ENCODE results near the gene LSS.

The LSS gene

DNA sequence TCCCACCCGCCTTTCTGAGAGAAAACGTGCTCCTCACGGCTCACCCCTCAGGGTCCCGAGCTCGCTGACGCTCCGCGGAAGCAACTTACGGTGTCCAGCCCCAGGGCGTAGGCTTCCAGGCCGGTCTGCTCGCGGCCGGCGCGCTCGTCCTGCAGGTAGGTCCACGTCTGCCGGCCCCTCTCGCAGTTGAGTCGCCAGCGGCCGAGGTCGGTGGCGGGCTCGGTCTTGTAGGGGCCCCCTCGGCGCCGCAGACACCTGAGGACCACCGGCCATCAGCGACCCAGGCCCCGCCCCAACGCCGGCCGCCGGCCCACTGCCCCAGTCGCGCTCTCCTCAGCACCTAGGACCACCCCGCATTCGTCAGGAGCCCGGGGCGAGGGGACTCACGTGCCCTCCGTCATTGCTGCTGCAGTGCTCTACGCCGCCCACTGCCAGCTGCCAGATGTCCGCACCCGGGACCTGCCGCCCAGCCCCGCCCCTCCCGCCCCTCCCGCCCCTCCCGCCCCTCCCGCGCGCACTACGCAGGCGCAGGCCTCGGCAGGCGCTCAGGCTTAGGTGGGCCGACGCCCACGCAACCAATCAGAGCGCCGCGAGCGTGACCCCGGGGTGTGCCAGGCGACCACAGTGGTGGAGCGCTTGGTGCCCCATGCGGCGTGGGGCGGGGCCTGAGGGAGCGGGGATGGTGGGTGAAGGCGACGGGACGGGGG, at the start of gene LSS:
TSS of gene LSS (minus strand) at position 430 of the 707 bp plus-strand sequence. CDS start at position 401, 29 bp downstream.
- DNase-seq = peak; percentile 99

DNA sequence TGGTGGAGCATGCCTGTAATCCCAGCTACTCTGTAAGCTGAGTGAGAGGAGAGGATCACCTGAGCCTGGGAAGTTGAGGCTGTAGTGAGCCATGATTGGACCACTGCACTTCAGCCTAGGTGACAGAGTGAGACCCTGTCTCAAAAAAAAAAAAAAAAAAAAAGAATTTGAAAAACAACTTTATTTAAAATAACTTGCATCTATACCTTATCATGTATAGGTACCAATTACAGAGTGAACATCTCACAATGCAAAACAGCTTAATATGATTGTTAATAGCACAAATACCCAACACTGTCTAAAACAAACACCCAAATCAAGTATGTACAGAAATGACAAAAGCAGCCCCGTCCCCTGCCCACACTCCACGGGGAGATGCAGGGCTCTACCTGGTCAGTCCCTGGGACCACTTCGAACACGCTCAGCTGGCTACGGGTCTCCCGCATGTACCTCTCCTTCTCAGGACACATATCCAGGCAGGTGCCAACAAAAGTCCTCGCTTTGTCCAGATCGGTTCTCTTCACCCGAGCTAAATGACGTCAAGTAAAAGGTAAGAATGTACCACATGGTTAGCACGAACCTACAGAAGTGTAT, 46.3 kb upstream of the LSS start:
- no peak for DNase-seq

DNA sequence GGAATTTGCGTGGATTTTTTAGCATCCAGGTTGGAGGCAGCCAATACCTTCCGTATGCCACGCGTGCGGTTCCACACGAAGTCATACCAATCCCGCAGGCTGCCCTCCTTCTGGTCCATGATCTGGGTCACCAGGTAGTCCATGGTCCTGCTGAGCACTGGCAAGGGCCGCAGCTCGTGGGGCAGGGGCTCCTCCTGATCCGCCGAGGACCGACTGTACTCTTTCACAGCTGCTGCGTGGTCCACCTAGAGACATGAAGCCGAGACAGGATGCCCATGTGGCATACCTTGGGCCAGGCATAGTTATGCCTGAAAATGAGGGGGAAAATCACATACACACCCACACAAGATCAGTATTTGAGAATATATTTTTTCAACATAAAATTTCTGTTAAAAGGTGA, 44.8 kb upstream of the LSS start:
- no peak for DNase-seq

DNA sequence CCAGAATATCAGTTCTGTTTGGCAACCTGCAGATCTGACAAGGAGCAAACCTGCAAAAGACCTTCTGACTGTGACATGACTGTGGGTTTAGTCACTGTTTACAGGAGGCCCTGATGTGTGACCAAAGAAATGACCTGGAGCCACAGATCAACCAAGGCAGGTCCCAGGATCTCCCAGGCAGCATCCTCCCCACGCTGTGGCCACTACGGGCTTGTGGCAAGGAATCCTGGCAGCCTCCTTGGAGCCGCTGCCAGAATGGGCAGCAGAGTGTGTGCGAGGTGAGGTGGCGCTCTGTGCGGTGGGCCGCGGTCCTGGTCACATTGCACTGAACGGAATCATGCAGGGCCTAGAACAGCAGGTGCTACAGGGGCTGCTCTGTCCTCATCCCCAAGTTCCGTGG, 40.9 kb upstream of the LSS start:
- no peak for DNase-seq

DNA sequence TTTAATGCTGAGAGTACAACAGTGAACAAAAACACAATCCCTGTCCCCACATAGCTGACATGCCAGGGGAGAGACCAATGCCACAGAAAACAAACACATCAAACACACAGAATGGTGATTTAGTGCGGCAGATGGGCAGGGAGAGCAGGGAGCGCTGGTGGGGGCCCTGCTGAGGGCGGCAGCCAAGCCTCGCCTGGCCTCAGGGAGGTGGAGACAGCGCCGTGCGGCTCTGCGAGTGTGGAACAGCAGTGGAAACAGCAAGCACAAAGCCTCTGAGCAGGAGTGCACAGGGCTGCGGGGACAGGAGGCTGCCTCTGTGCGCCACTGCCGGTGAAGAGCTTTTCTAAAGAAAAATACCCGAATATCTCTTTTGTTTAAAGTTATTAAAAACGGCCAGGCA, 39.8 kb upstream of the LSS start:
- DNase-seq = no peak

DNA sequence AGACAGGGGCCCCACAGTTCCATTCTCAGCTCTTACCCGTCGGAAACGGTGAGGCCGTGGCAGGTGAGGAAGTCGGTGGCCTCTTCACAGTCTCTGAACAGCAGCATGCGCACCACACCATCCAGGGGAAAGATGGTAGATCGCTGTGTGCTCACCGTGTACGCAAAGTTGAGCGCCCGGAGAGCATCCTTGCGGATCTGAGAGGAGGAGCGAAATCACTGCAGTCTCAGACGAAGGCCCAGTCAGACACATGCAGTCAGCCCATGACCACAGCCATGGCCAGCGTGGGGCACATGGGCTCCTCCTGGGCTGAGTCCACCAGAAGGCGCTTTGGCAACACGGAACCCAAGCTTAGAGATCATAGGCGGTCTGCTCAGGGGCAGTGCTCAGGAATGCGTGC, 38.4 kb upstream of the LSS start:
- no peak for DNase-seq

DNA sequence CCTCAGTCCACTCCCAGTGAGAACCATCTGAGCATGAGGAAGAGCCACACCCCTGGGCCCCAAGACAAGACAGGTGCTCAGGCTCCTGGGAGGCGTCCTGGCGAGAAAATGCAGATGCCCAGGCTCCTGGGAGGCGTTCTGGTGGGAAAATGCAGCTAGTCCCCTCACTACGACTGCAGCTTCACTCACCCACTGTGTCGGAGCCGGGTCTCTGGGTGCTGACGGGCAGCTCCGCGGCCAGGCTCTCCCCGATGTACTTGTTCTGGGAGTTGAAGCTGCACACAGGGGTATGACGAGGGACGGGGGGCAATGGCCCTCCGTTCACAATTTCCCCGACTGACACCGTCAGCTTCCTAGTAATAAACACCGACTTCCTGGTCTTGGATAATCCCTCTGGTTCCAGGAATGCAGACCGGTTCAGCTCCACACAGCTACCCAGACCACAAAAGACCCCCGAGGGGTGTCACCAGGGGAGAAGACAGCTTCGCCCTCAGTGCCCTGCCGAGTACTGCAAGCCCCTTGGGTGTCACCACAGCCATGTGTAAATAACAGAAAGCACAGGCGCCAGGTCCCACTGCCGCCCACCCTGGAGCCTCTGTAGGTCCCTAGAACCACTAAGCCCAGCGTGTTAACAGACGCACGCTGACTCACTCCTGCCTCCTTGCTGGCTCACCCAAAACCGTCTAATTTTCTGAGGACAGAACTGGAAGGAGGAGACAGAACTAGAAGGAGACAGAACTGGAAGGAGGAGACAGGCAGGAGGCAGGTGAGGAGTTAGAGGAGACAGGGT, 37.4 kb upstream of the LSS start:
- no peak for DNase-seq

DNA sequence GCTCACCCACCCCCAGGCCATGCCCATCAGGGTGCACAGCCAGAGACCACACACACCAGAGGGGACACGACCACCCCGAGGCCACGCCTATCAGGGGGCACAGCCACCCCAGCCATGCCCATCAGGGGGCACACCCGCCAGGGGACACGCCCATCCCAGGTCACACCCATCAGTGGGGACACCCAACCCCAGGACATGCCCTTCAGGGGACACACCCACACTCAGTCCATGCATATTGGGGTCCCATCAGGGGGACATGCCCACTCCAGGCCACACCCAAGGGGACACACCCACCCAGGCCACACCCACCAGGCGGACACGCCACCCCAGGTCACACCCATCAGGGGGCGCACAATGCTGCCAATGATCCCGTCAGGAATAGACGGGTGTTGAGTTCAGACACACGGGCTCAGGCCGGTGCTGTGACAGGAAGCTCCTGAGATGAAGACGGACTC, 36.1 kb upstream of the LSS start:
- no peak for DNase-seq

DNA sequence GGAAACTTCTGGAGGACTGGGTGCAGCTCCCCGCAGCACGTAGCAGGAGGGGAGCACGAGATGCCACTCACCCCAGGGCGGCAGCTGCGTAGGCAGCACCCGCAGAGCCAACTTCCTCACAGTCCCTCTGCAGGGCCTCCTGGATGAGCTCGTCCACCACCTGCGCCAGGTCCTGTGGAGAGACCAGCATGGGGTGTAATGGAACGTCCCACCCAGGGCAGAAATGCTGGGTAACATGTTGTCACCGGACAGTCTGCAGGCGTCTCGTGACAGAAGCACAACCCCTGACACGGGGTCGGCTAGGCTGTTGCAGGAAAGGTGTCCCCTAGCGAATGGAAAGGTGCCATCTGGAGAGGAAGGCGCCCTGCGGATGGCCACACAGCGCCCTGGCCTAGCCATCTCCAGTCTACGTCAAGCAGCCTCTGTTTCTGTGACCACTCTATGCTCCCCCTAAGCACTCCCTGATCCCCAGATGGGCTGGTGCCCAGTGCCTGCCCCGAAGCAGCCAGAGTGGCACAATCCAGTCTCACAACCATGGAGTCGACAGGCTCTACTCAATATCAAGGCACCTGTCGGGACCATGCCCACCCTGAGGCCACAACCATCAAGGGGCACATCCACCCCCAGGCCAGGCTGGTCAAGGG, 35.6 kb upstream of the LSS start:
- DNase-seq = no peak

DNA sequence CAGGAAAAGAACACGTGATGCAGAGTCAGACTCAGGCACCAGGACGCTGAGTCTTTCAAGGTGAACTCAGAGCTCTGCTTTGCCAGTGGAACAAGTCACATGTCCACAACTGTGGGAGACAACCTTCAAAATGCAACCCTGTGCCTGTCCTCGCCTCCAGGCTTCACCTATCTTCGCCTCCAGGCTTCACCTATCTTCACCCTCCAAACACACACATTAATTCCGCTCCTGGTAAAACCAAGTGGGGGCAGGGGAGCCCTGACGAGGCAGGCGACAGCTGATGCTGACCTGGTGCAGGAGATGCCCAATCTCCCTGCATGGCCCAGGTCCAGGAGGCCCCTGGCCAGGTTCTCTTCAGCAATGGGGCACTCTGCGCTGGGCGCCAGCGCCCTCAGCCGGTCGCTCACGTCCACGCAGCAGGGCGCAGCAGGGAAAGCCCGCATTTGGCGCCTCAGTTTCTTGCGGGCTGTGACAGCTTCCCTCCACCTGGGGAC, 28.0 kb upstream of the LSS start:
- DNase-seq = no peak

DNA sequence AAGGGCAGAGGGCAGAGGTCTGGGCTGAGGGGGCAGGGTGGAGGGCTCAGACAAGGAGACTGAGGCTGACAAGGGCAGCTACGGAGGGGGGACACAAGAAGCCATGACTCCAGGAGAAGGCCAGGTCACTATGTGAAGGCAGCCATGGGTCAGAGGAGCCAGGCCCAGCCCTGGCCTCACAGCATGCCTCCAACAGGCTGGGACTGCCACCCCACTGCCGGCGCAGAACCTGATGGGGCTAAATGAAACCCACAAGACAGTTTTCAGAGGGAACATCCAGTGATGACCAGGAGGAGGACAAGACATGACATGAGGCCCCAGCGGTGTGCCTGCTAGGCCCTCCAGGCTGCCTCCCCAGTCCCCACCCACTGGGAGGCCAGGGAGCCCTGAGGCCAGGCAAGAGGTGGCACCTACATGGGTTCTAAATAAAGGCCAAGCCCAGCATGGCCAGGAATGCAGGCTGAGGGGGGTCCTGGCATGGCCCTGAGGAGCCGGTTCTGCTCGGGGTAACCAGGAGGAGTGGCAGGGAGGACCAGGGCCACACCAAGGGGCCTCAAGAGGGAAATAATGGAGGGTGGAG, 27.3 kb upstream of the LSS start:
- DNase-seq = no peak

DNA sequence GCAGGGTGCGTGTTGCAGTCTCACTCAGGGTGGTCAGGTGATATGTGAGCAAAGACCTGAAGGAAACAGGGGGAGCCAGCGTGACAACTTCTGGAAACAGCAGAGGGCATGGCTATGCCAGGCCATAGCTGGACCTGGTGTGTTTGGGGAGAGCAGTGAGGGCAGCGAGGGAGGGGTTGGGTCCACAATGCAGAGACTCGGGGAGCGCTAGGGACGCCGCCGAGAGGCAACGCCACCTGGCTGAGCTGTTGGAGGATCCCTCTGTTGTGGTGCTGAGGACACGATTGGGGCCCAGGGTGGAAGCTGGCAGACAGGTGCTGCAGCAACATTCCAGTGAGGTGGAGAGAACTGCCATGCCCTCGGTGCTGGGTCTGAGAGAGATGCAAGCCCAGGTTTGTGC, 26.6 kb upstream of the LSS start:
- DNase-seq = no peak

DNA sequence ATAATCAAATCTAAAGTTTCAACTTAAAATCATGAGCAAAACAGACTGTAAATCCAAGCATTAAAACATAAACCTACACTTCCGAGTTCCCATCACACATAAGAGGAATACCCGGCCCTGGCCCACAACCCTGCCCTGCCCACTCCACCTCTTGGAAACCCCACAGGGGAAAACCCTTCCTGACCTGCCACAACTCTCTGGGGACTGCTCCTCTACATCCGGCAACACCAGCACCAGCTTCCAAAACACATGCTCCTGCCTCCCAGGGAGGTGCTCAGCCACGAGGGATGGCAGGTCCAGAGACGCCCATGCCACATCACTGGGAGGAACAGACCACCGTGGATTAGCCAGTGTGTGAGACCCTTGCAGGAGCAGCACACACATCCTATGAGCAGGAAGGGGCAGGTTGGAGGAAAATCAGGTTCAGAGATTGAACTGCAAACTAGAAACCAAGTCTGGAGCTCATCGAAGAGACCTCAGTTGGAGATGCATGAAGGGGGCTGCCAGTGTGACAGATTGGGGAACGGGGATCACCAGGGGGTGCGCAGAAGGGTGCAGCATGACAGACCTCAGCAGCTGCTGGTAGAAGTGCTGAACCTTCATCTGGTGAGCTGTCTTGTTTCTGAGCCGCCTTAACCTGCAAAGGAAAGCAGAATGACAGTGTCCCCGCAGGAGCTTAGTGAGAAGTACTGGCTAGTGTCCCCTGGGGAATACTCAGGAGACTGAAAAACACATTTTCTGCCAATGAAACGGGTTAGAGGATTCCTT, 25.8 kb upstream of the LSS start:
- no peak for DNase-seq

DNA sequence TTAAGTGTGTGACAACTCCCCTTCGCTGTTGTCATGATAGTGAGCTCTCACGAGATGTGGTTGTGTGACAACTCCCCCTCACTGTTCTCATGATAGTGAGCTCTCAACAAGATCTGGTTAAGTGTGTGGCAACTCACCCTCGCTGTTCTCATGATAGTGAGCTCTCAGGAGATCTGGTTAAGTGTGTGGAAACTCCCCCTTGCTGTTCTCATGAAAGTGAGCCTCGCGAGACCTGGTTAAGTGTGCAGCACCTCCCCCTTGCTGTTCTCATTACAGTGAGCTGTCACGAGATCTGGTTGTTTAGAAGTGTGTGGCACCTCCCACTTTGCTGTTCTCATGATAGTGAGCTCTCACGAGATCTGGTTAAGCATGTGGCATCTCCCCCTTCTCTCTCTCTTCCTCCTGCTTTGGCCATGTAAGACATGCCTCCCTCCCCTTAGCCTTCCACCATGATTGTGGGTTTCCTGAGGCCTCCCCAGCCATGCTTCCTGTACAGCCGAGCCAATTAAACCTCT, 25.1 kb upstream of the LSS start:
- DNase-seq = peak; percentile 66

DNA sequence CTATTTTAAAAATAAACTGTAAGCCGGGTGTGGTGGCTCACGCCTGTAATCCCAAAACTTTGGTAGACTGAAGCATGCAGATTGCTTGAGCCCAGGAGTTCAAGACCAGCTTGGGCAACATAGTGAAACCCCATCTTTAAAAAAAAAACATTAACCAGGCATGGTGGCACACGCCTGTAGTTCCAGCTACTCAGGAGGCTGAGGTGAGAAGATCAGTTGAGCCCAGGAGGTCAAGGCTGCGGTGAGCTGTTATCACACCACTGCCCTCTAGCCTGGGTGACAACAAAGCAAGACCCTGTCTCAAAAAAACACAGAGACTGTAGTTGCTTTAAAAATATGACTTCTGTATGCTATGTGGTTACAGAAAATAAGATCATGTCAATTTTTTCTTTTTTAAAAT, 24.3 kb upstream of the LSS start:
- DNase-seq = no peak

DNA sequence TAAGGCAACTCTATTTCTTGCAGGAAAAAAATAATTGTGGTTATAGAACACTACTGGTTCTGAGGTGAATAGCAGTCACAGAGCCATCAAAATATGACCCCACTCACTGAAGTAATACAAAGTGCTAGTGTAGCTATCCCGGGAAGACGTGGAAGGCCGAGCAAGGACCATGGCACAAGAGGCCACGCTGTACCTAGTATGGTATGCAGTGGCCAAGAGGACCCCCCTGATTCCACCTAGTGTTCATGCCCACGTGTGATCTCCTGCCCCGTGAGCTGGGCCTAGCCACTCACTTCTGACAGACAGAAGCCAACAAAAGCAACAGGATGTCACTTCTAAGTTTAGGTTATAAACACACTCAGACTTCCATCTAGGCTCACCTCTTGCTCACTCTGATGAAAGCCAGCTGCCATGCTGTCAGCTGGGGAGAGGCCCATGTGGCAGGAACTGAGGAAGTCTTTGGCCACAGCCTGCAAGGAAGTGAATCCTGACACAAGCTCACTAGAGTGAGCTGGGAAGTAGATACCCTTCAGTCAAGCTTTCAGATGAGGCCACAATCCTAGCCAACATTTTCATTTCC, 21.7 kb upstream of the LSS start:
- no peak for DNase-seq

DNA sequence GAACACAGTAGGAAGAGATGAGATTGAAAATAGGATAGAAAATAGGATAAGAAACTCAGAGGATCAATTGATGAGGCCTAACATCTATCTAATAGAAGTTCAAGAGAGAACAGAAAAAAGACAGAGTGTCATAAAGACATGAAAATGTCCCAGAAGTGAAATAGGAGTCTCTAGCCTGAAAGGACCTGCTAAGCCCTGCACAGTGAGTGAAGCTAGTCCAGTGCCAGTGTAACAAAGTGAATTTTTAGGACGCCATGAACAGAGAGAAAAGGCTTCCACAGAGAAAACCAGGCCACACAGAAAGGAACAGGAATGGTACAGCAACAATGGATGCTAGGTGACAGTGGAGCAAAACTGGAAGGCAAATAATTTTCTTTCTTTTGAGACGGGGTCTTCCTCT, 20.3 kb upstream of the LSS start:
- DNase-seq = no peak

DNA sequence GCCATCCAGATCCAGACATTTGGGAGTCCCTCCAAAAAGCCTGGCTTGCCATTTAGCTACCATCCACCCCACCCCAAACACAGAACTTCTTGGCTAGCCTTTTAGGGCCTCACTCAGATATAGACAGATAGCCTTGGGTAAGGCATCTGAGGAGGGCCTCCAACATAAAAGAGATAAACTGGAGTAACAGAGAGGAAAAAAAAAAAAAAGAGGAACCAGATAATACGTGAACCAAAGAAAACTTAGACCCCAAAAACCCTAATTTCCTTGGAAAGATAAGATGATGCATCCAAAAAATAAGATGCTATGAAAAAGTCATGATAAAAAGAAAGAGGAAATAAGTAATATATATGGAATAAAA, 19.8 kb upstream of the LSS start:
- DNase-seq = no peak

DNA sequence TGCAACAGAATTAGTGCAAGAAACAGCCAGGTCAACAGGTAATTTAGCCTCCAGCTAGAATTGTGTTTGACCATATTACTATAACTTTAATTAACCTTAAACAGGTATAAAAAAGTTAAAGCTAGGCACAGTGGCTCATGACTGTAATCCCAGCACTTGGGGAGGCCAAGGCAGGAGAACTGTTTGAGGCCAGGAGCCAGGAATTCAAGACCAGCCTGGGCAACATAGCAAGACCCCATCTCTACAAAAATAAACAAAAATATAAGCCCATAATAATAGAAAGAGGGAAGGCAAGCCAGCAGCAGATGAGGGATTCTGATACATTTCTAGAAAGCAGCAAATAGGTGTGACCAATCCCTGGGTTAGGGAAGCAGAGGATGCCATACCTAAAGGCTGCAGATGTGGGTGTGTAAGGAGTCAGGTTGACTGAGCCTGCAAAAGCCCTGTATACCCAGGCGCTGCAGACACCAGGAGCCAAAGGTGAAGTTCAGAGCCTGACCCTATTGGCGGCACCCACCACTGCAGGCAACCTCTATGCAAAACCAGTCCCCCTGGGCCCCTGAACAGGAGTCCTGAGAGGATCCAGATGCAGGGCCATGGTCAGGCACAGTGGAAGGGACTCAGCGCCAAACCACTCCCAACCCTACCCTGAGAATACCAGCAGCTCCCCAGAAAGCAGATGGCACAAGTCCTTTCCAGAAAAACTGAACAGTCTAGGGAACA, 19.3 kb upstream of the LSS start:
- DNase-seq = no peak

DNA sequence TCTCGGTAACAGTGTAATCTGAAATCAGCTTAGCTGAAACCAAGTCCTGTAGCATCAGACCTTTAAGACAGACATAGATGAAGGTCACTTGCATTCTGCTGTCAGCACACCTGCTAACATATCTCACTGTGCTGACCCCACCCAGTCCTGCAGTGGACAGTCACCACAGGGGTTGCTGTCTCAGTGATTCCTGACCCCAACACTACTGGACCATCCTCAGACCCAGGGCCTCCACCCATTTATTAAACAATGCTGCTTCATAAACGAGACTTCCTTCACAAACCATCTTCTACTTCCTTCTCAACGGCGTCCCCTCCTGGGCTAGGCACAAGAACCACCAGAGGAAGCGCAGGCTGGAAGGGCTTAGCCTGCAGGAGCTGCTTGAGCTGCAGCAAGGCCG, 17.8 kb upstream of the LSS start:
- DNase-seq = no peak
